Natural killer cell (primary cell): ENCODE measurements around the gene SERTAD3. TPM values are rescaled to one million over a fixed set of nuclear protein-coding genes. Genes with fewer than 3 reads are reported as not detected.
"Not testable (repeated sequence)": the region's sequence is repeated elsewhere in the genome, so short reads cannot be mapped to it uniquely, and the experiment has no call there.

Experiments
- ATAC-seq, 3 donors: fragments of 150-1000 bp in 2 of 3; fragments of 200-7000 bp in 1 of 3; cut with Tn5 transposase; 1 replicate in 1 of 3; 2 replicates in 2 of 3; pipeline ENCODE4 v1.10.0; 2021; ENCODE audit warnings: mild to moderate bottlenecking in 2 of 3, moderate library complexity in 2 of 3
- DNase-seq, 2 donors: peaks; one replicate each; pipeline versions ENCODE4 v3.0.0 to v3.0.0-alpha.2; 2013 to 2021; ENCODE audit warnings: mixed read lengths in 1 of 2
- H3K27ac ChIP-seq: one replicate; pipeline ENCODE4 v1.5.1; 2013; ENCODE audit warnings: mild to moderate bottlenecking, low read length
- H3K27me3 ChIP-seq: one replicate; pipeline ENCODE4 v1.6.1; 2013; ENCODE audit warnings: low read length; ENCODE audit not compliant: control insufficient read depth, insufficient read depth
- H3K36me3 ChIP-seq: one replicate; pipeline ENCODE4 v1.6.1; 2013; ENCODE audit warnings: low read length; ENCODE audit not compliant: control insufficient read depth, insufficient read depth
- H3K4me1 ChIP-seq: one replicate; pipeline ENCODE4 v1.6.1; 2013; ENCODE audit warnings: low read length; ENCODE audit not compliant: control insufficient read depth, insufficient read depth
- H3K4me3 ChIP-seq: one replicate; pipeline ENCODE4 v1.5.1; 2013; ENCODE audit warnings: low read length
- H3K9me3 ChIP-seq: one replicate; pipeline ENCODE4 v1.6.1; 2013; ENCODE audit warnings: low read length; ENCODE audit not compliant: control insufficient read depth, insufficient read depth
- H3K27ac Mint-ChIP-seq, 2 donors: one replicate each; pipeline ENCODE4 v1.8.0; 2022; ENCODE audit warnings: mild to moderate bottlenecking in 2 of 2, mixed read lengths in 2 of 2, moderate library complexity in 1 of 2
- H3K27me3 Mint-ChIP-seq, 2 donors: one replicate each; pipeline ENCODE4 v1.8.0; 2022; ENCODE audit warnings: low read depth in 2 of 2, mixed read lengths in 2 of 2
- H3K36me3 Mint-ChIP-seq: one replicate; pipeline ENCODE4 v1.8.0; 2022; ENCODE audit warnings: mixed read lengths
- H3K4me1 Mint-ChIP-seq, 2 donors: one replicate each; pipeline ENCODE4 v1.8.0; 2022; ENCODE audit warnings: mixed read lengths in 2 of 2
- H3K4me3 Mint-ChIP-seq: one replicate; pipeline ENCODE4 v1.8.0; 2022; ENCODE audit warnings: mild to moderate bottlenecking, moderate library complexity, mixed read lengths
- H3K9me3 Mint-ChIP-seq, 2 donors: one replicate each; pipeline ENCODE4 v1.8.0; 2022; ENCODE audit warnings: mixed read lengths in 2 of 2
- CTCF ChIP-seq: fragments of 200-600 bp; IDR thresholded peaks from one replicate; pipeline ENCODE4 v1.8.0; 2022; ENCODE audit warnings: antibody characterized with exemption
- WGBS: methylation state at CpG from one replicate; pipeline ENCODE4 v1.1.7; 2013; ENCODE audit warnings: missing lambda C conversion rate; ENCODE audit not compliant: insufficient coverage; 5-methylcytosine and 5-hydroxymethylcytosine counted together
- intact Hi-C: fragments of 100-400 bp; cut with micrococcal nuclease; formaldehyde crosslinking; loops from one replicate; pipeline ENCODE4 v1.14.2; 2022
- total RNA-seq, 4 donors: library from RNA; stranded (reverse); fragments of 120-200 nt in 1 of 4; gene quantifications; one replicate each; pipeline versions ENCODE4 v1.2.3 to v1.2.4, GENCODE V29; 2013 to 2022

The SERTAD3 gene
- total RNA-seq, 3 donors from 2014 or later (not counting 1 experiment from before 2014, with no cell fraction given), result 57.3 to 102 (median 83.3) TPM

- no peak overlapping the region for H3K27ac Mint-ChIP-seq
- Histone ChIP-seq H3K27me3 (peaks cover 2% of the 10 kb centered on the region), H3K4me1 (peaks cover 6% of the 10 kb centered on the region), H3K9me3 (no peaks in the 10 kb centered on the region), H3K27ac (no peak overlapping the region), H3K36me3 (no peaks in the 10 kb centered on the region), H3K4me3 (no peak overlapping the region)
- no peak overlapping the region for H3K4me3 Mint-ChIP-seq
- peaks cover 16 to 35% of the 10 kb centered on the region in 2 donors for H3K27me3 Mint-ChIP-seq
- TF ChIP-seq CTCF, result no peak
- intact Hi-C loops, result no loop called here
- no peaks in the 10 kb centered on the region for H3K9me3 Mint-ChIP-seq
- H3K4me1 Mint-ChIP-seq, result peaks cover 7 to 9% of the 10 kb centered on the region in 2 donors
- DNase-seq, result no peak
- ATAC-seq, result no peak
- 63% methylated on average over 25 of the region's 25 CpGs for WGBS
- H3K36me3 Mint-ChIP-seq, result no peaks in the 10 kb centered on the region
These were observed 45.7 kb upstream of the SERTAD3 start for GRCh38 chr19:40489882-40490230.

GRCh38 chr19:40486017-40486416, 41.9 kb upstream of the SERTAD3 start:
- TF ChIP-seq CTCF, result no peak
- no peak overlapping the region for H3K4me3 ChIP-seq
- ATAC-seq (no peak), DNase-seq (no peak)
- peaks cover 7 to 9% of the 10 kb centered on the region in 2 donors for H3K4me1 Mint-ChIP-seq
- no peaks in the 10 kb centered on the region for H3K36me3 Mint-ChIP-seq
- no peak overlapping the region for H3K4me3 Mint-ChIP-seq
- peaks cover 9 to 22% of the 10 kb centered on the region in 2 donors for H3K27me3 Mint-ChIP-seq
- H3K9me3 Mint-ChIP-seq, result no peaks in the 10 kb centered on the region
- peaks cover 4% of the 10 kb centered on the region for H3K27me3 ChIP-seq
- no peaks in the 10 kb centered on the region for H3K36me3 ChIP-seq
- 91% methylated on average over 3 of the region's 3 CpGs for WGBS
- H3K27ac Mint-ChIP-seq, result no peak overlapping the region
- no peaks in the 10 kb centered on the region for H3K9me3 ChIP-seq
- H3K27ac ChIP-seq, result no peak overlapping the region
- peaks cover 6% of the 10 kb centered on the region for H3K4me1 ChIP-seq
- intact Hi-C loops, result no loop called here

DNA sequence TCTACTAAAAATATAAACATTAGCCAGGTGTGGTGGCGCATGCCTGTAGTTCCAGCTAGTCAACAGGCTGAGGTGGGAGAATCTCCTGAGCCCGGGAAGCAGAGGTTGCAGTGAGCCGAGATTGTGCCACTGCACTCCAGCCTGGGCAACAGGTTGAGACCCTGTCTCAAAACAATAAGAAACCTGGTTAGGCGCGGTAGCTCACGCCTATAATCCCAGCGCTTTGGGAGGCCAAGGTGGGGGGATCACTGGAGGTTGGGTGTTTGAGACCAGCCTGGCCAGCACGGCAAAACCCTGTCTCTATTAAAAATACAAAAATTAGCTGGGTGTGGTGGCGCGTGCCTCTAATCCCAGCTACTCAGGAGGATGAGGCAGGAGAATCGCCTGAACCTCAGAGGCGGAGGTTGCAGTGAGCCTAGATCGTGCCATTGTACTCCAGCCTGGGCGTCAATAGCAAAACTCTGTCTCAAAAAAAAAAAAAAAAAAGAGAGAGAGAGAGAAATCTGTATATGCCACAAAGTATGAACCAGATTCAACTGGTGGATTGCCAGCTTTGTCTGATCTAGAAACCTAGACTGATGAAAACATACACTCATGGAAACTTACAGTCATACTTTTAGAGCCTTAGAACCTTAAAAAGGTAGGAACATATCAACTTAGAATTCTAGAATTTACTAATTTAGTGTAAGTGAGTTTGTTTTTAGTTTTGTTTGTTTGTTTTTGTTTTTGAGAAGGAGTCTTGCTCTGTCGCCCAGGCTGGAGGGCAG, 31.9 kb upstream of the SERTAD3 start:
- H3K4me1 ChIP-seq, H3K9me3 ChIP-seq, H3K27me3 Mint-ChIP-seq, H3K4me1 Mint-ChIP-seq, ATAC-seq, H3K27ac Mint-ChIP-seq, H3K36me3 Mint-ChIP-seq, H3K4me3 Mint-ChIP-seq, DNase-seq, H3K27me3 ChIP-seq, H3K27ac ChIP-seq, intact Hi-C loops, H3K9me3 Mint-ChIP-seq, H3K36me3 ChIP-seq, H3K4me3 ChIP-seq: not testable (repeated sequence)
- 92% methylated on average over 15 of the region's 15 CpGs for WGBS

- no peak for ATAC-seq
- Histone ChIP-seq H3K27me3 (no peaks in the 10 kb centered on the region), H3K36me3 (no peaks in the 10 kb centered on the region), H3K4me1 (no peaks in the 10 kb centered on the region), H3K4me3 (no peak overlapping the region), H3K27ac (no peak overlapping the region), H3K9me3 (no peaks in the 10 kb centered on the region)
- Mint-ChIP-seq H3K36me3 (no peaks in the 10 kb centered on the region), H3K4me1 (no peaks in the 10 kb centered on the region), H3K27me3 (peaks cover 5 to 8% of the 10 kb centered on the region in 2 donors), H3K27ac (no peak overlapping the region), H3K9me3 (no peaks in the 10 kb centered on the region), H3K4me3 (no peak overlapping the region)
- no CpG with 5 or more reads among the region's 4 CpGs for WGBS
- DNase-seq, result no peak
- intact Hi-C loops, result no loop called here
- no peak for TF ChIP-seq CTCF
These were observed 30.6 kb upstream of the SERTAD3 start for GRCh38 chr19:40474737-40475136.
